RWPE2 (cell line): ENCODE measurements around the gene ANKRD31.
A peak's percentile ranks its signal among the peaks of the same experiment; 100 is the strongest.

Experiments
- ATAC-seq: fragments of 200-7000 bp; cut with Tn5 transposase; 3 replicates; pipeline ENCODE4 v1.9.1; 2021; ENCODE audit warnings: low read depth
- DNase-seq: peaks from one replicate; pipeline ENCODE4 v3.0.0-alpha.2; 2020; ENCODE audit warnings: low spot score
- H3K27ac ChIP-seq: fragments of 450-650 bp; 2 replicates; pipeline ENCODE4 v1.5.1; 2017; ENCODE audit warnings: mild to moderate bottlenecking; ENCODE audit not compliant: poor library complexity, severe bottlenecking
- H3K27me3 ChIP-seq: fragments of 250-450 bp; sonication (Bioruptor Pico); 2 replicates; pipeline ENCODE4 v1.5.1; 2021; ENCODE audit warnings: mild to moderate bottlenecking, moderate library complexity; ENCODE audit not compliant: insufficient read depth, poor library complexity, severe bottlenecking
- H3K36me3 ChIP-seq: fragments of 250-450 bp; sonication (Bioruptor Pico); 2 replicates; pipeline ENCODE4 v1.5.1; 2020; ENCODE audit warnings: low read depth, mild to moderate bottlenecking, moderate library complexity
- H3K4me1 ChIP-seq: fragments of 250-450 bp; sonication (Bioruptor Pico); 2 replicates; pipeline ENCODE4 v1.5.1; 2021; ENCODE audit warnings: mild to moderate bottlenecking, moderate library complexity; ENCODE audit not compliant: insufficient read depth, poor library complexity, severe bottlenecking
- H3K4me3 ChIP-seq: fragments of 250-450 bp; sonication (Bioruptor Pico); 2 replicates; pipeline ENCODE4 v1.5.1; 2021; ENCODE audit warnings: mild to moderate bottlenecking, moderate library complexity; ENCODE audit not compliant: severe bottlenecking
- H3K9me3 ChIP-seq: fragments of 250-450 bp; sonication (Bioruptor Pico); 2 replicates; pipeline ENCODE4 v1.5.1; 2021; ENCODE audit warnings: mild to moderate bottlenecking, moderate library complexity; ENCODE audit not compliant: severe bottlenecking
- CTCF ChIP-seq: fragments of 450-650 bp; IDR thresholded peaks from one replicate; pipeline ENCODE4 v1.5.1; 2017; ENCODE audit warnings: mild to moderate bottlenecking, moderate library complexity; ENCODE audit not compliant: poor library complexity, severe bottlenecking

The ANKRD31 gene

GRCh38 chr5:75059912-75060545, 176.6 kb downstream of the ANKRD31 start:
- Histone ChIP-seq H3K9me3 (no peaks in the 10 kb centered on the region), H3K4me1 (no peaks in the 10 kb centered on the region), H3K27ac (no peak overlapping the region), H3K27me3 (no peaks in the 10 kb centered on the region), H3K36me3 (no peaks in the 10 kb centered on the region), H3K4me3 (no peak overlapping the region)
- DNase-seq (no peak), ATAC-seq (no peak)
- TF ChIP-seq CTCF, result no peak

- TF ChIP-seq CTCF, result no peak
- H3K27me3 ChIP-seq, result no peaks in the 10 kb centered on the region
- ATAC-seq (no peak), DNase-seq (no peak)
- no peaks in the 10 kb centered on the region for H3K4me1 ChIP-seq
- no peak overlapping the region for H3K4me3 ChIP-seq
- H3K36me3 ChIP-seq, result no peaks in the 10 kb centered on the region
- no peak overlapping the region for H3K27ac ChIP-seq
- no peaks in the 10 kb centered on the region for H3K9me3 ChIP-seq
These were observed 177.6 kb downstream of the ANKRD31 start for GRCh38 chr5:75058986-75059535.

- no peak for DNase-seq
- H3K4me1 ChIP-seq, result no peaks in the 10 kb centered on the region
- no peaks in the 10 kb centered on the region for H3K36me3 ChIP-seq
- no peaks in the 10 kb centered on the region for H3K27me3 ChIP-seq
- TF ChIP-seq CTCF, result no peak
- H3K27ac ChIP-seq, result no peak overlapping the region
- H3K9me3 ChIP-seq, result no peaks in the 10 kb centered on the region
- no peak for ATAC-seq
- H3K4me3 ChIP-seq, result no peak overlapping the region
These were observed 179.1 kb downstream of the ANKRD31 start for GRCh38 chr5:75057561-75057960.

- H3K36me3 ChIP-seq, result no peaks in the 10 kb centered on the region
- H3K27ac ChIP-seq, result no peak overlapping the region
- ATAC-seq (0 out of 3 replicates have a peak, but pooled peaks have one; percentile 1), DNase-seq (no peak)
- no peak overlapping the region for H3K4me3 ChIP-seq
- H3K4me1 ChIP-seq, result peaks cover 4% of the 10 kb centered on the region
- no peaks in the 10 kb centered on the region for H3K27me3 ChIP-seq
- no peak for TF ChIP-seq CTCF
- H3K9me3 ChIP-seq, result no peaks in the 10 kb centered on the region
These were observed 180.9 kb downstream of the ANKRD31 start for GRCh38 chr5:75055727-75056144.
